Measurements from ENCODE around the gene DPP4.

DPP4 gene

DNA sequence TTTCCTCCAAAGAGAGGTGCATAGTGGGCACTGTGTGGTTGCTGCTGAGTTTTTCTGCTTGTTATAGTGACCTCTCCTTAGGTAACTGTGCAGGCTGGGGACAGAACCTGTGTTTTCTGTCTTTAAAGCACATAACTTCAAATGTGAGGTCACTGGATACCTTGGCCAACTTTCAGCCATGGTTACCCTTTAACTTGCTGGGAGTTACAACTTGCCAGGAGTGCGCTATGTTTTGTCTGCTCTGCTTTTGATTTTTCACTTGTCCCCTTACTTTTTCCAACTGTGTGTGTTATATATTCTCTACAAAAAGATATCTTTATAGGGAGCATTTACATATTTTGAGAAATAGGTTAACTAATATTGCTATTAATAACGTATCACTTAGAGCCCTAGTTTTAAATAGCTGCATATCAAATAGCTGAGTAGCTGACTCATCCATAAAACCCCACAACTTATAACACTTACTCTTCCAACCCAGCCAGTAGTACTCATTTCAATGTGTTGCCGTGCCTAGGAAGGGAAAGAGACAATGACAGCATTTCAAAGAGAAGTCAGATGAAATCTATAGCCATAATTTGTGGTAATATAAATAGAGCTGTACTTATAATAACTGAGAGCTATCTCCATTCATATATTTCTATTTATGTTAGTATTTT is 51.6 kb downstream of the DPP4 start:
- peak; percentile 30 for DNase-seq (ENCODE audit: low read depth)
- no peak overlapping the region for H3K4me3 ChIP-seq (ENCODE audit: low read length)
- TF ChIP-seq, protein P1, sequence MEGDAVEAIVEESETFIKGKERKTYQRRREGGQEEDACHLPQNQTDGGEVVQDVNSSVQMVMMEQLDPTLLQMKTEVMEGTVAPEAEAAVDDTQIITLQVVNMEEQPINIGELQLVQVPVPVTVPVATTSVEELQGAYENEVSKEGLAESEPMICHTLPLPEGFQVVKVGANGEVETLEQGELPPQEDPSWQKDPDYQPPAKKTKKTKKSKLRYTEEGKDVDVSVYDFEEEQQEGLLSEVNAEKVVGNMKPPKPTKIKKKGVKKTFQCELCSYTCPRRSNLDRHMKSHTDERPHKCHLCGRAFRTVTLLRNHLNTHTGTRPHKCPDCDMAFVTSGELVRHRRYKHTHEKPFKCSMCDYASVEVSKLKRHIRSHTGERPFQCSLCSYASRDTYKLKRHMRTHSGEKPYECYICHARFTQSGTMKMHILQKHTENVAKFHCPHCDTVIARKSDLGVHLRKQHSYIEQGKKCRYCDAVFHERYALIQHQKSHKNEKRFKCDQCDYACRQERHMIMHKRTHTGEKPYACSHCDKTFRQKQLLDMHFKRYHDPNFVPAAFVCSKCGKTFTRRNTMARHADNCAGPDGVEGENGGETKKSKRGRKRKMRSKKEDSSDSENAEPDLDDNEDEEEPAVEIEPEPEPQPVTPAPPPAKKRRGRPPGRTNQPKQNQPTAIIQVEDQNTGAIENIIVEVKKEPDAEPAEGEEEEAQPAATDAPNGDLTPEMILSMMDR (IDR thresholded peaks at IDR 0.05; ENCODE audit: insufficient read depth, low read depth, low read length, missing control alignments) = no peak

DNA sequence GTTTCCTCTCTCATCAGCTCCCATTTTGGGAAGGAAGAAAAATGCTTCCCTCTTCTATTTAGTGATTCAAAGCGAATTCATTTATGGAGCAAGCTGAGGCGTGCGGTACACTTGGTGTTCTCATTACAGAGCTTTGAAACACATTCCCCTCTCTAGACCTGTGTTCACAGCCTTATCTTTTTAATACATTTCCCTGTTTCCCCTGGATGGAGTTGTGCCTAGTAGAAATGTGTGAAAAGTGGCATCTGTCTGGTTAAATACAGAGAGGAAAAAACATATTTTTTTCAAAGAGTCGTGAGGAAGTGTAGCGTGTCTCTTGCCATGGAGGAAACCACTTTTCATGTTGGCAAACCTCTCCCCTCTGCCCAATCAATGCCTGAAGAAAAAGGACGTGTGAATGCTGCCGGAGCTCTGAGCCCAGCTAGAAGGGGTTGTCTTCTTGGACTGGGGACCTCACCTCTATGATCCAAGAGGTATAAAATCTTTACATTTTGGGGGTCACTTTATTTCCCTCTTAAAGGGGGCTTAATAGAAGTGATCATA is 52.4 kb downstream of the DPP4 start:
- TF ChIP-seq, protein P1 (IDR thresholded peaks at IDR 0.05; ENCODE audit: insufficient read depth, low read depth, low read length, missing control alignments) = no peak
- no peak overlapping the region for H3K4me3 ChIP-seq (ENCODE audit: low read length)
- DNase-seq (ENCODE audit: low read depth) = no peak

- H3K4me3 ChIP-seq (ENCODE audit: low read length) = no peak overlapping the region
- TF ChIP-seq, protein P1 (IDR thresholded peaks at IDR 0.05; ENCODE audit: insufficient read depth, low read depth, low read length, missing control alignments) = no peak
- no peak for DNase-seq (ENCODE audit: low read depth)
Observed at GRCh38 chr2:162018530-162018929, 55.5 kb downstream of the DPP4 start.

DNA sequence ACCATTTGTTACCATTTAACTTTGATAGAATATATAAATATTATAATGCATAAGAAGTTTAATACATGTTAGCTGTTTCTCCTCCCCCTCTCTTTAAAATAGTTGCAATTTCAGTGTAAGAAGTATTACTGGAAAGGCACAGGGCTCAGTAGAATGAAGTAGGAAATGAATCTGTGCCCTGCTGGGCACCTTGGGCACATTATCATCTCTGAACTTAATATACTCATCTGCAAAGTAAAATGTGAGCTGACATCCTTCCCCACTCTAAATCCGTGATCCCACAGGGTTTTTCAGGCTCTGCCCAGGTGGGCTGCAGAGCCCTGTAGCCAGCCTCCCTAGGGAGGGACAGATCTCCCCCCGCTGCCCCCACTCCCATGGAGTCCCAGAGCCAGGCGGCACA is 56.8 kb downstream of the DPP4 start:
- H3K4me3 ChIP-seq (ENCODE audit: low read length) = no peak overlapping the region
- DNase-seq (ENCODE audit: low read depth) = no peak
- TF ChIP-seq, protein P1 (IDR thresholded peaks at IDR 0.05; ENCODE audit: insufficient read depth, low read depth, low read length, missing control alignments) = no peak

- no peak for DNase-seq (ENCODE audit: low read depth)
- TF ChIP-seq, protein P1 (IDR thresholded peaks at IDR 0.05; ENCODE audit: insufficient read depth, low read depth, low read length, missing control alignments) = no peak
- H3K4me3 ChIP-seq (ENCODE audit: low read length) = no peak overlapping the region
Observed at GRCh38 chr2:162016080-162016479, 57.9 kb downstream of the DPP4 start.

GRCh38 chr2:162014751-162015150 is 59.3 kb downstream of the DPP4 start:
- no peak overlapping the region for H3K4me3 ChIP-seq (ENCODE audit: low read length)
- DNase-seq (ENCODE audit: low read depth) = no peak
- TF ChIP-seq, protein P1 (IDR thresholded peaks at IDR 0.05; ENCODE audit: insufficient read depth, low read depth, low read length, missing control alignments) = no peak

All from epithelial cell of esophagus (primary cell).